SIG-M5 treated with dmso at 0.1 percent for 504 hours (cell line): ENCODE data around the gene ART4.

Source experiments
- DNase-seq: peaks from one replicate; lab custom pipeline; 2025; ENCODE audit not compliant: unreplicated experiment; lab: John Stamatoyannopoulos, UW

Gene ART4

DNA sequence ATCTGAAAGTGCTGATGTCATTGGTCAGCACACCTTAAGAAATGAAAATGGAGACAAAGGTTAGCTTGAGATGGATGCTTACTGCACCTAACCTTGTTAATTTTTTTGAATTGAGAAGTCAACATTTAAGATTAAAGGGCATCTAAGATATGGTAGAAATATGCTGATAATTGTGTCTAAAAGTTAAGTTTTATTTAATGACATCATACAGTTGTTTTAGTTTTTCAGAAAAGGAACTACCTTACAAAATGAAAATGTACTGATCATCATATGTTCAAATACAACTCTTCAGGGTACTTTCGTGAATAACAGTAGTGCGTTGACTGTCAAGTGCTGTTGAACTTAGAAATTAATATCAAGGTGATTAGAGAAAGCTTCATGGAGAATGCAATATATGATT, 31.8 kb downstream of the ART4 start:
- no peak for DNase-seq

DNA sequence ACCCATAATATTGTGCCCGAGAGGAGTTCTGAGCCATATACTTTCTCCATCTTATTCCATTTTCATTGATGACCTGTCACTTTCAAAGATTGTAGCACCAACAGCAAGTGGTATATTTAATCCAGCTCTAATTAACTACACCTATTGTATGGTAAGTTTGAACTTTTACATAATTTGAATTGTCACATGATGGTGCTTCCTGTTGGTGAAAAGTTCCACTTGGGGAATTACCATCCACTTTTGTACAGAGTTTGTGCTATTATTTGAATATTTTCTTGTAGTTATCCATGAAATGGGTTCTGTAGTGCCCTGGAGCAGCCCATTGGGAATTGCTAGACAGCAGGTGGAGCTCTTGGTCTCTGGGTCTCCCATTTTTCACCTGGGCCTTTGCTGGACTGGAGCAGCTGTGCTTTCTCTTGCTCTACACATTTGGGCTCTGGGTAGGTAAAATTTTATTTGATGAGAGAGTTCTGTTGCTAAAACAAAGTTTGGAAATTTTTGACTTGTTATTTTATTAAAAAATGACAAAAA, 32.3 kb downstream of the ART4 start:
- DNase-seq = no peak

DNA sequence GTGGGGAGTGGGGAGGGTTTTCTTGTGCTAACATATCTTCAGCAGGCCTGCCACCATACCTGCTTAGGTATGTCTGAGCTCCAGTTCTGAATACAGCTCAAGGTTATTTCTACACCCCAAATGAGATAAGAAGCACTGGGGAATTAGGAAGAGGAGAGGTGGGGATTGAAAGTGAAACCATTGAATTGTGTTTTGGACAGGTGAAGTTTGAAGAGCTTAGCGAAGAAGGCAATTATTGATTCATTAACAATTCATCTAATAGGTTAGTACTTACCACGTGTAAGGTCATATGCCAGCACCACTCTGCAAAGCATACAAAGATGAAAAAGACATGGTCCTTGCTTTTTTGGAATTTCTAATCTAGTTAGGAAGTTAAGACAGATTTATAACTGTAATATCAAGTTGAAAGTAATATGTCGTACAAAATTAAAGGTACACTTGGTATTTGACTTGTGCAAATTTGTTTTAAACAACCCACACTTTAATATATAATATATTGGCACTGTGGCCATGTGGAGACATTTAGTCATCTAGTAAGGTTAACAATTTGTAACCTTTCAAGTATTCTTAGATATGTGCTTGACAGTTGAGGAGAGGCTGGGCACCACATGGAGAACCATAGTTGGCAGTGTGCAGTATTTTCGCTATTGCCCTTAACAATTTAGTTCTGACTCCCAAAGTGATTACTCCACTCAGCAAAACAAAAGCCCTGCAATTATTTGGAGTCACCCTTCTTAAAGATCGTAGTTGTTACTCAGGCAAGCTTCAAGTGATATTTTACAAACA, 33.0 kb downstream of the ART4 start:
- DNase-seq = no peak

DNA sequence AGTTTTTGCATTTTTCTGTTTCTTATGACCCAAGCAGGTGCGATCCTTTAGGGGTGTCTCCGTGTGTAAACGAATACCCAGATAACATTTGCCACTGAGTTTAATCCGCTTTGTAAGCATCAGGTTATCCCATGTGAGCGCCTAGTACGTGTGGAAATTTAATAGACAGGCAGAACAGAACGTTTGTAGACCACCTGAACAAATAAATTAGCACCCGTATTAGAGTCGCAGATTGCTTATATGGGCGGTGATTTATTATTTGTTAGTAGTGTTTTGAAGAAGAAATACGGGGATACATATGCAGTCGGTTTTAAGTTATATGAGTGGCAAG, 39.5 kb downstream of the ART4 start:
- no peak for DNase-seq

DNA sequence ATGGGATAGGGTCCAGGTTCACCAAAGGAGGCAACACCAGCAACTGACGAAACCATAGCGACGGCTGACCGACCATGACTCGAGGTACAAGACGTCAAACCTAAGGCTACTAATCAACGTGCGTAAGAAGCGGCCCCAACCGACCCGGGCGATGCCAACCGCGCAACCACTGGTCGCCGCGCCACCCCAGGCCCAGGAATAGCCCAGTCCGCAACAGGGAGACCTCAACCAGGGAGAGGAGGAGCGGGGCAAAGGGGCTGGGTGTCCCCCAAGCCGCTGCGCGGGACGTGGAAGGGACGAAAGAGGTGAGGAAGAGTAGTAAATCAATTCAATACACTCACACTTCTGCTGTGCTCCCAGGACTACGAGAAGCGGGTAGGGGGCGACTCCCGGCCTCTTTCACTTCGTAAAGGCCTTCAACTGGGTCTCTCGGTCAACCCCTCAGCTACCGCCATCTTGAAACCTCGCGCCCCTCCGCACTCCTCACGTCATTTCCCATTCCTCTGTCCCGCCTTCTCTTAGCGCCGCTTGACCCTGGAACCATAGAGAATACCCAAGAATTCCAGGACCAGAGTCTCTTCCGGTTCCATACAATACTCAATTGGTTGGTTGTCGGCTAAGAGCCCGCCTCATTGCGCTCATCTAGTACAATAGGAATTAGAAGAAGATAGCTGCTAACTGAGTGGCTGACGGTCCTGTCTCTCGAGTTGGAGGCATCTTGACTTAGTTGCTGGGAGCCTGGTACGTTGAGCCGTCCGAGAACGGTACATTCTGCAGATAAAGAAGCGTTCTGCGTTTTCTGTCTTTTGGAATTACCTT, 40.1 kb downstream of the ART4 start, which contains the start of the genes C12orf60 and WBP11:
TSS of gene C12orf60 (plus strand) at position 660 of the 819 bp plus-strand sequence. CDS start 19,266 bp downstream, outside the sequence.
TSS of gene WBP11 (minus strand) at position 468 of the 819 bp plus-strand sequence. CDS start 2,095 bp downstream, outside the sequence.
- DNase-seq = peak; percentile 100

DNA sequence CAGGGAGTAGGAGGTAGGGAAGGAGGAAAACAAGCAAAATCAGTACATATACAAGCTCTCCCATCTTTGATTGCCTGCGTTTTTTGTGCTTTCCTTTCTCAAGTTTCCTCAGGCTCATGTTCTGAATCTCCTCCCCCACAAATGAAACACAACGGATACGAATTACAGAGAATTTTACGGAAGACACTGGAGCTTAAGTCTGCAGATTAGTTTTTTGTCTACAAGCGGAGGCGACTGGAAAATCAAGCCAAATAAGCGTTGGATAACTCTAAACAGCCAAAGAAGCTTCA, 40.7 kb downstream of the ART4 start:
- DNase-seq = peak; percentile 48

DNA sequence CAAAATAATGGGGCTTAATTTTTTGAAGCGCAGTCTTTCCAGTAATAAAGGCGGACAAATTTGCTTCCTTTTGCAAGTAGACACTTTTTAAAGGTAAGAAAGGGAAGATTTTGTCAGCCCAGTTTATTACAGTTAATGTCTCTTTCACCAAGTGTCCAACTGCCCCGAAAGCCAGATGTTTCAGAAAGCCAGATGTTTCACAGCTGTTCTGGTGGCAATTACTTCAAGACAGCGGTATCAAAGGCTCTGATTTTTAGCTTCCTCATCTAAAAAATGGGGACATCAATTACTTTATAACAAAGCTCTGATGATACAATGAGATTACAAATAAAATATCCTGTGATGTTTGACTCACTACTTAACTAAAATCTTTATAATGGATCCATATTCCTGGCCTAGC, 41.1 kb downstream of the ART4 start:
- DNase-seq = no peak

DNA sequence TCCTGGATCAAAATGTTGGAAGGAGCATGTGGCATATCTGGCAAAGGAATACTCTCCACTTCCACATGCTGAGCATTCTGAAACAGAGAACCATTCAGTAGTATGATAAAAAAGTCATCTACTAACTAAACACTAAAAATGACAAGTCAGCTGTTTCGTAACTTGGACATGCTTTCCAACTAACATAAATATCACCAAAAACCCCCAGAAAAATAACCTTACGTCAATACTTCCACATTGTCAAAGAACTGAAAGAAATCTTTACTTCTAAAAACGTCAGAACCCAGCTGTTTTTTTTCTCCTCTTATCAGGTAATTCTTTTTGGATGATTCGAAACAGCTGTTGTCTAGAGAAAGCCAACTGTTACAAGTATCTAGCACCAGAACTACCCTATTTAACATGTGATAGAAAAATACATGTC, 48.3 kb downstream of the ART4 start:
- no peak for DNase-seq

DNA sequence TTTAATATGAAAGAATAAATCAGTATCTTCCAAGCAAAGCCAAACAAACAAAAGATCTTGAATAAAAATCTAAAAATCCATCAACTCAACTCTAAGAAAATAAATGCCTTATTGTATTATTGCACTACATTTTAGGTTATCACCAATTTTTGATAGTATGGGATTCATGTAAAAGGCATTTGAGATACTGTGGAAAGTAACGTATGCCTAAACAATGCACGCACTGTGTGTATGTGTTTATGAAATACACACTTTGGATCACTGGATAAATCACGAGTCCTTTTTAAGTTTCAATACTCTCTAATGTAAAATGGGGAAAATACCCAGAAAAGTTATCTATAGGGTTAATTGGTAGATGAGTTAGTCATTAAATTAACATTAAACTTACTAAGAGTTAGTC, 57.8 kb downstream of the ART4 start:
- no peak for DNase-seq

DNA sequence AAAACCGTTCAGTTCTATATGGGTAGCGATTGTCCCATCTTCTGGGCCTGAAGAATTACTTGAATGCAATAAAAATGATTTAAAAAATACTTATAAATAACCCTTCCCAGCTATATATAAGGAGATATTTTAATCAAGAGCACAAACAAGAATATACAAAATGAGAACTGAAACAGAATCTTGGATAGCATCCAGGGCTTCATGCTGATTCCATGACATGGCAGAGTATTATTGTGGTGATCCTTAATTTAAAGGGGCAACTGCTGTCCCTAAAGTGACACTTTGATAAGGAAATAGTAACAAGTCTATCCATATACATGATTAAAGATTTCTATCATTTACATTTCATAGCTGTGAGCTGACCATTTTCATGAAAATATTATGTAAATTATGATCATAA, 58.9 kb downstream of the ART4 start:
- DNase-seq = no peak

DNA sequence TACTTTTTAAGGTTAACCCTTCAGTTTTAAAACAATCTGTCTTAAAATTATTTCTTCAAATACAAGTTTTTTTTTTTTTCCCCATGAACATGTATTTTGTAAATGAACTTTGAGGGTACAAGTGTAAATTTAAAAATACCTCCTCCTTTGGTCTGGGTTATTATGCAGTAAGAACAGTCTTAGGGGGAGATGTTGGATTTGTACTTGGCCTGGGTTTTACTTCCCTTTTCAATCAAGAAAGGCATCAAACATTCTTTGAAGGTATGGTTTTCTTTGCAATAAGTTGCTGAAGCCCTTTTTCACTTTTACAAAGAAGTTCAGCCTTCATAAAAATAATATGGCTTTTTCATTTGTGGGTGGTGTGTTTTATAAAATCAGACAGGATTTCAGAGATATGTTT, 60.6 kb downstream of the ART4 start:
- no peak for DNase-seq

DNA sequence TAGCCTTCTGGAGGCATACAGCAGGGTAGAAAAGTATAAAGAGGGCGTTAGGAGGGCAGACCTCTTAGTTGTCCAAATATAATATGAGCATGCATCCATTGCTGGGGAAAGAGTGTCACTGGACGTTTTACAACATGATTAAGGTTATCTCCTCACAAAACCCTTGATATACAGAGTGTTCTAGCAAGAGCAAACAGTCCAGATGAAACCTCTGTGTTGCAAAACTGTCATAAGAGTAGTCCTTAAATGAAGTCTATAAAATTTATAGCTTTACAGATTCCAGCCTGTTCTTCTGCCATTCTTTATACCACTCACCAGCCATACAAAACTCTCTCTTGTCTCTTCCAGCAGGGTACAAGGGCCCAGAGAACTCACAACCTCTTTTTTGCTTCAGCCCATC, 61.8 kb downstream of the ART4 start:
- DNase-seq = no peak

DNA sequence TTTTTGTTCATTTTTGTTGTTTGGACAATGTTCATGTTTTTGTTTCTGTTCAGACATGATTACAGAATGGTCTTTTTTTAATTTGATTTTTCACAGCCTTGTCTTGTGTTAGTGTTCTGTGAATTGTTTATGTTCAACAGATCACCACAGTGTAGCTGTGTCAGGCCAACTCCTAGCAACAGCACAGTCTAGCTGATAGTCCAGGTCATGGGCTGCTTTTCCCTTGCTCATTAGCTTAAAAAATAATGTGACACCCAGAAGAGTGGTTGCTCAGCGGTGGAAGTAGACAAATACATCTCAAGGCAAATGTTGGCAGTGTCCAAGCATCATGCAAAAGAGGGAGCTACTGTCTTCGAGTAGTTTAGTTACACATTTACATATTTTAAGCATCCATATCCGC, 62.5 kb downstream of the ART4 start:
- DNase-seq = no peak

DNA sequence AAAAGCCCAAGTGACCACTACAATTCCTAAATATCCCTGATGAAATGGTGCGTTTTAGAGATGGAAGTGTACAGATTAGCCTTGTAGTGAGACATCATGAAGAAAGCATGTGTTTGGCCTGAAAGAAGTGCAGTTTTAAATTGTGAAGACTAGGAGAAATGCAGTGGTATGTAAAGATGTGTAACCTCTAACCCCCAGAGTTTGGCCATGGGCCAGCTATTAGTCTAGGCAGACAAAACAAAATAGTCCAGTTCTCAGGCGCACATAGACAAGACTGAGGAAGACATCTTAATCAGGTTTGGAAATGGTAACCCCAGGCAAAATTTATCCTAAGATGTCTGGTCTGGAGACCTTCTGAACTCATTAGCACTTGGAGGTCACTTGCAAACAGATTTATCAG, 63.5 kb downstream of the ART4 start:
- DNase-seq = no peak

DNA sequence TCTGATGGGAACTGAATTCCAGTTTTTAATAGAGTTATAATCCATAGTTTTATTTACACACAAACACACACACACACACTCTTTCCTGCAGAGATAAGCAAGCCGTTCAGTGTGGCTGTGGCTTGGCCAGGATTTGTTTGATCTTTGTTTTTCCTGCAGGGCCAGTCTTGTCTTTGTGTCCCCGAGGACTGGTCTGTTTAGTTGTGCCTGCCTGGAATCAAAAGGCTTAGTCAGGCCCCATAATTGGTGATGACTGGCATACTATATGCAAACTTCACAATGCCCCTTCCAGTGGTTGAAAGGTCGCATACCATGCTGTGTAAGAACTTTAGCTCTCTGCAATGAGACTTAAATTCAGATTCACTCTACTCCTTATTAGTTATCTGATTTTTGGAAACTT, 66.1 kb downstream of the ART4 start:
- peak; percentile 41 for DNase-seq

DNA sequence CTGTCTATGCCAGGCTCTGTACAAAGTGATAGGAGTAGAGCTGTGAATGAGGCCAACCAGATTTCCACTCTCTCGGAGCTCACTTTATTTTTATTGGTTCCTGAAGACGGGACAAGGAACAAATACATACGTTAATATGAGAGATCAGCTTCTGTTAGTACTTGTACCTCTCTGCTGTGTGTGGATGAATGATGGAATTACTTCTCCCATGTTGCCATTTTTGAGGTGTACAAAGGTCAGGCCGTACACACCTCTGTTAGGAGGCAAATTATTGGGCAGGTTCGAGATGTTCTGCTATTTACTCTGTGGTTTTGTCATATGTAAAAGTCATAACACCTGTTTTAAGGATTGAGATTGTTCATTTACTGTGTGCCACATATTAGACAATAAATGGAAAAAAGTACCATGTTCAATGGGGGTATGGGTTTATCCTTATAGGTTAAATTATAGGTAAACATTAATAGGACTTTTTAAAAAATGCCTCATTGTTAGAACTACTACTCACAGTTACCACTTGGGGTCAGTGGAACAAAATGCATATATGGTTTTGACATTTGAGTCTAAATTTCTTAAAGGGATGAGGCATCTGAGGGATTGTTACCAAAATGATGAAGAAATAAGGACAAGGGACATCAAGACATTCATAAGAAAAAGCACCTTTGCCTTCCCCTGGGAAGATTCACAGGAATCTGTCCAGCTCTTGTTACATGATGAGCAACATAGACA, 66.9 kb downstream of the ART4 start:
- peak; percentile 34 for DNase-seq

DNA sequence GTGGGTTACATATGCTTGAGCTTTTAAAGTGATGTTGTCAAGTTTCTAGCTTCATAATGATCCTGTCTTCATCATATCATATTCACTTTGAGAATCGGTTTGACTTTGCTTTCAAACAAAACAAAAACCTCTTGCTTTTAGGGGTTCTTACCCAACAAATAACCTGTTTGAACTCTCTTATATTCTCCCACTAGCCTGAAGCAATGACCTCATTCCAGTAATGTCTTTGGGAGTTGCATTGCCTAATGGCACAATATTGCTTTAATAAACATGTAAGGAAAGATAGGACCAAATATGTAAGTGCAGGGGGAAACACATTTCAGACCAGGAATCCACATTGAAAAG, 67.7 kb downstream of the ART4 start:
- DNase-seq = peak; percentile 71
